ENCODE results near the gene SLIT1. TPM values are rescaled to one million over a fixed set of nuclear protein-coding genes. Genes with fewer than 3 reads are reported as not detected.

SLIT1 gene
- total RNA-seq, 1 experiment from 2014 or later = 0.41 TPM

DNA sequence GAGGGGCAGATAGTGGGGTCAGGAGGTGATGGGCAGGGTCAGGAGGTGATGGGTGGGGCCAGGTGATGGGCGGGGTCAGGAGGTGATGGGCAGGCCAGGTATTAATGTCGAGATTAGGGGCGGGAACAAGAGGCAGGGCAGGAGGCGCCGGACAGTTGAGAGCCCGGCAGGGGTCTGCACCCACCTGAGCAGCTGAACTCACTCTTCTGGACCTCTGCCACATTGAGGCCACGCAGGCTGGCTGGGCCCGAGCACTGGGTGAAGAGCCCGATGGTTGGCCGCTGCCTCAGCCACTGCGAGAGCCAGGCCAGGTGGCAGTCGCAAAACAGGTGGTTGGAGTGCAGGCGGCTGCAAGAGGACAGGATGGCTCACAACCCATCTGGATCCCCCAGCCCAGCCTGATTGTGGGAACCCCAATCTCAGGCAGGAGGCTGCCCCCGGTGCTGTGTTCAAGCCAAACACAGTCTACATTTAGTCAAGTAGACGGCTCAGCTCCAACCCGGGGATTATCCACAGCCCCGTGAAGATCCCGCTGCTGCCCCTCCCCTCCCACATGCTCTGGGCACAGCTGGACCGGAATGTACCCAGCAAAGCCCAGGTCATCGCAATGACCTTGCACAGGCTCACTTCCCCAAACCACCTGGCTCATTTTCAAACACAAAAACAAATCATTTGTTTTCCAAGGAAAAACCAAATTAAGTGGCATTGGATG, 122.3 kb downstream of the SLIT1 start:
- BruUV-seq (replicated peaks) = no TSS peak
- no peak for DNase-seq
- Mint-ChIP-seq H3K4me1 (ENCODE audit: low read depth, unreplicated experiment) (no peaks in the 10 kb centered on the region), H3K27me3 (ENCODE audit: insufficient read depth, unreplicated experiment) (no peaks in the 10 kb centered on the region), H3K36me3 (ENCODE audit: insufficient read depth, unreplicated experiment) (no peaks in the 10 kb centered on the region), H3K4me3 (ENCODE audit: unreplicated experiment) (no peak overlapping the region), H3K9me3 (ENCODE audit: unreplicated experiment) (no peaks in the 10 kb centered on the region), H3K27ac (ENCODE audit: unreplicated experiment) (no peak overlapping the region)
- Histone ChIP-seq H3K9me3 (no peaks in the 10 kb centered on the region), H3K36me3 (ENCODE audit: control insufficient read depth, insufficient read depth, low read length) (no peaks in the 10 kb centered on the region), H3K4me3 (ENCODE audit: low read depth, low read length) (no peak overlapping the region), H3K27me3 (replicated peaks; ENCODE audit: control insufficient read depth, insufficient read depth, low read length) (peaks cover 1% of the 10 kb centered on the region; the same call in 1 of the 2 replicates), H3K4me1 (no peaks in the 10 kb centered on the region)
- ChIA-PET CTCF (no interaction called here), POLR2A (no interaction called here)
- intact Hi-C loops (cut with micrococcal nuclease; ENCODE audit: unreplicated experiment) = no loop called here
- TF ChIP-seq, protein P1, sequence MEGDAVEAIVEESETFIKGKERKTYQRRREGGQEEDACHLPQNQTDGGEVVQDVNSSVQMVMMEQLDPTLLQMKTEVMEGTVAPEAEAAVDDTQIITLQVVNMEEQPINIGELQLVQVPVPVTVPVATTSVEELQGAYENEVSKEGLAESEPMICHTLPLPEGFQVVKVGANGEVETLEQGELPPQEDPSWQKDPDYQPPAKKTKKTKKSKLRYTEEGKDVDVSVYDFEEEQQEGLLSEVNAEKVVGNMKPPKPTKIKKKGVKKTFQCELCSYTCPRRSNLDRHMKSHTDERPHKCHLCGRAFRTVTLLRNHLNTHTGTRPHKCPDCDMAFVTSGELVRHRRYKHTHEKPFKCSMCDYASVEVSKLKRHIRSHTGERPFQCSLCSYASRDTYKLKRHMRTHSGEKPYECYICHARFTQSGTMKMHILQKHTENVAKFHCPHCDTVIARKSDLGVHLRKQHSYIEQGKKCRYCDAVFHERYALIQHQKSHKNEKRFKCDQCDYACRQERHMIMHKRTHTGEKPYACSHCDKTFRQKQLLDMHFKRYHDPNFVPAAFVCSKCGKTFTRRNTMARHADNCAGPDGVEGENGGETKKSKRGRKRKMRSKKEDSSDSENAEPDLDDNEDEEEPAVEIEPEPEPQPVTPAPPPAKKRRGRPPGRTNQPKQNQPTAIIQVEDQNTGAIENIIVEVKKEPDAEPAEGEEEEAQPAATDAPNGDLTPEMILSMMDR (IDR thresholded peaks at IDR 0.05; ENCODE audit: insufficient read depth in 1 of 2, low read depth in 1 of 2, low read length in 1 of 2, severe bottlenecking in 1 of 2, unreplicated experiment in 1 of 2) = no peak

DNA sequence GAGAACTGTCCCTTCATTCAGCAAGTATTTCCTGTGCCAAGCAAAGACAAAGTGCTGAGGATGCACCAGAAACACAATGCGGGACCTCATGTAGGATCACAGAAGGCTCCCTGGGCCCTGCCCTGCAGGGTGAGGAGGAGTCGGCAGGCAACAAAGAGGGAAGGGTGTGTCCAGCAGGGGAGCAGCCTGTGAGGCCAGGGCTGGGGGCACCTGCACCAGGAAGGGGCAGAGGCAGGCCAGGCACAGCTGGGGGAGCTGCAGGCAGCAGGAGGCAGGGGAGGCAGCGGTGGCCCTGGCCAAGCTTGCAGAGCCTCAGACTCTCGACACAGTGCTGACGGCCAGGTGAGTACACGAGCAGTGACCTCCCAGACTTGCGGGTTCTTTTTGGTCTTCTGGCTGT, 123.3 kb downstream of the SLIT1 start:
- H3K4me1 ChIP-seq = no peaks in the 10 kb centered on the region
- no peaks in the 10 kb centered on the region for H3K36me3 ChIP-seq (ENCODE audit: control insufficient read depth, insufficient read depth, low read length)
- no peaks in the 10 kb centered on the region for H3K27me3 Mint-ChIP-seq (ENCODE audit: insufficient read depth, unreplicated experiment)
- no peak overlapping the region for H3K4me3 Mint-ChIP-seq (ENCODE audit: unreplicated experiment)
- H3K27ac Mint-ChIP-seq (ENCODE audit: unreplicated experiment) = no peak overlapping the region
- ChIA-PET CTCF (no interaction called here), POLR2A (no interaction called here)
- H3K27me3 ChIP-seq (replicated peaks; ENCODE audit: control insufficient read depth, insufficient read depth, low read length) = peaks cover 1% of the 10 kb centered on the region; the same call in 1 of the 2 replicates
- TF ChIP-seq, protein P1 (IDR thresholded peaks at IDR 0.05; ENCODE audit: insufficient read depth in 1 of 2, low read depth in 1 of 2, low read length in 1 of 2, severe bottlenecking in 1 of 2, unreplicated experiment in 1 of 2) = no peak
- no TSS peak for BruUV-seq (replicated peaks)
- H3K9me3 ChIP-seq = no peaks in the 10 kb centered on the region
- no peak overlapping the region for H3K4me3 ChIP-seq (ENCODE audit: low read depth, low read length)
- no peak for DNase-seq
- H3K36me3 Mint-ChIP-seq (ENCODE audit: insufficient read depth, unreplicated experiment) = no peaks in the 10 kb centered on the region
- no peaks in the 10 kb centered on the region for H3K4me1 Mint-ChIP-seq (ENCODE audit: low read depth, unreplicated experiment)
- intact Hi-C loops (cut with micrococcal nuclease; ENCODE audit: unreplicated experiment) = no loop called here
- no peaks in the 10 kb centered on the region for H3K9me3 Mint-ChIP-seq (ENCODE audit: unreplicated experiment)

DNA sequence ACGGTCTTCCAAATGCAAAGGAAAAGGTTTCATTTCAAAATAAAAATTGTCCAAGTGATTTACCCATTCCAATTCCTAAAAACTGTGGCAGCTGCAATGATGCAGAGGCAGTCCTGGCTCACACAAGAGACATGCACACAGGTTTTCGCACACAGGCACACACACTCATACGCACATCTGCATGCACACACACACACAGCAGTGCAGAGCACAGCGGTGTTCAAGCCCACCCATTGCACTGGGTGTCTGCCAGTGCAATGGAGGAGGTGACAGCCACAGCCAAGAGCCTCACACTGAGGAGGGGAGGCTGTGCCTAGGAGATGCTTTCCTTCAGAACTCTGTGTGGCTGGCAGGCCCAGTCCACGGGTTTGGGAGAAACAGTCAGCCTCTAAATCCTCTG, 123.7 kb downstream of the SLIT1 start:
- DNase-seq = no peak
- H3K9me3 Mint-ChIP-seq (ENCODE audit: unreplicated experiment) = no peaks in the 10 kb centered on the region
- peaks cover 1% of the 10 kb centered on the region; the same call in 1 of the 2 replicates for H3K27me3 ChIP-seq (replicated peaks; ENCODE audit: control insufficient read depth, insufficient read depth, low read length)
- H3K9me3 ChIP-seq = no peaks in the 10 kb centered on the region
- TF ChIP-seq, protein P1 (IDR thresholded peaks at IDR 0.05; ENCODE audit: insufficient read depth in 1 of 2, low read depth in 1 of 2, low read length in 1 of 2, severe bottlenecking in 1 of 2, unreplicated experiment in 1 of 2) = no peak
- no peaks in the 10 kb centered on the region for H3K36me3 Mint-ChIP-seq (ENCODE audit: insufficient read depth, unreplicated experiment)
- POLR2A ChIA-PET = no interaction called here
- BruUV-seq (replicated peaks) = no TSS peak
- H3K27me3 Mint-ChIP-seq (ENCODE audit: insufficient read depth, unreplicated experiment) = no peaks in the 10 kb centered on the region
- no peak overlapping the region for H3K4me3 ChIP-seq (ENCODE audit: low read depth, low read length)
- CTCF ChIA-PET = no interaction called here
- H3K4me3 Mint-ChIP-seq (ENCODE audit: unreplicated experiment) = no peak overlapping the region
- H3K4me1 ChIP-seq = no peaks in the 10 kb centered on the region
- H3K27ac Mint-ChIP-seq (ENCODE audit: unreplicated experiment) = no peak overlapping the region
- H3K36me3 ChIP-seq (ENCODE audit: control insufficient read depth, insufficient read depth, low read length) = no peaks in the 10 kb centered on the region
- H3K4me1 Mint-ChIP-seq (ENCODE audit: low read depth, unreplicated experiment) = no peaks in the 10 kb centered on the region
- intact Hi-C loops (cut with micrococcal nuclease; ENCODE audit: unreplicated experiment) = no loop called here

Measured in Caco-2 (cell line).